Pancreas (tissue), 10 donors: ENCODE measurements around the gene GRHPR. TPM values are rescaled to one million over a fixed set of nuclear protein-coding genes. Genes with fewer than 3 reads are reported as not detected.
"Not testable (repeated sequence)": the region's sequence is repeated elsewhere in the genome, so short reads cannot be mapped to it uniquely, and the experiment has no call there.

Experiments
- ATAC-seq, 4 donors: fragments of 200-7000 bp; cut with Tn5 transposase; one replicate each; pipeline versions ENCODE4 v1.8.0 to v1.9.1; 2020; ENCODE audit warnings: mild to moderate bottlenecking in 4 of 4, moderate library complexity in 4 of 4
- DNase-seq, 6 donors: peaks; one replicate each; pipeline ENCODE4 v3.0.0-alpha.2; 2020
- FAIRE-seq: peaks from 2 replicates; lab custom pipeline; 2012; peaks lifted over from hg19 to GRCh38; lab: Jason Lieb, UNC
- H3K27ac ChIP-seq, 4 donors: fragments of 200-600 bp; sonication (generic); 1 replicate in 3 of 4; 2 replicates in 1 of 4; pipeline versions ENCODE4 v1.5.0 to v1.8.0; 2020
- H3K27me3 ChIP-seq, 4 donors: fragments of 200-600 bp; one replicate each; pipeline ENCODE4 v1.8.0; 2021
- H3K36me3 ChIP-seq, 3 donors: fragments of 200-600 bp; sonication (generic) in 1 of 3; one replicate each; pipeline versions ENCODE4 v1.5.0 to v1.8.0; 2020 to 2021
- H3K4me1 ChIP-seq, 3 donors: fragments of 200-600 bp; one replicate each; pipeline ENCODE4 v1.8.0; 2021
- H3K4me3 ChIP-seq, 4 donors: fragments of 200-600 bp; sonication (generic) in 2 of 4; one replicate each; pipeline versions ENCODE4 v1.5.0 to v1.8.0; 2020 to 2021
- H3K9me3 ChIP-seq, 4 donors: fragments of 200-600 bp; one replicate each; pipeline ENCODE4 v1.8.0; 2021
- CTCF ChIP-seq, 4 donors: fragments of 200-600 bp; sonication (generic) in 3 of 4; IDR thresholded peaks; one replicate each; pipeline versions ENCODE4 v1.5.0 to v1.8.0; 2021; ENCODE audit warnings: antibody characterized with exemption in 4 of 4
- WGBS, 2 donors: extraction: QIAGEN DNeasy Blood & Tissue Kit; methylation state at CpG; one replicate each; pipeline ENCODE4 v1.1.7; 2013; 5-methylcytosine and 5-hydroxymethylcytosine counted together
- intact Hi-C, 3 donors: fragments of 100-400 bp; cut with DNase I; formaldehyde crosslinking; loops; one replicate each; pipeline versions ENCODE4 v1.11.1 to v1.14.2; 2022
- polyA plus RNA-seq, 2 donors: library from polyadenylated mRNA; stranded (reverse); fragments of 200-250 nt; gene quantifications; one replicate each; pipeline ENCODE4 v1.2.3, GENCODE V29; 2013
- total RNA-seq, 6 donors: library from RNA; stranded (reverse); fragmentation: NEBNext Ultra II Directional in 4 of 6; extraction: Animal tissue kit (Norgen Biotek cat#: 25700) in 4 of 6; gene quantifications; one replicate each; pipeline versions ENCODE4 v1.2.1 to v1.2.4, GENCODE V29; 2021 to 2023
- donor health status: healthy with polysubstance abuse.
- donor health status: DM: no; HTN: no; CAD: no; lungs with moderate emphysema.
- donor health status: DM: no; HTN: no; CAD: no.
- donor health status: control.
- donor health status: control.
- donor health status: Bipolar disorder and iron deficiency.
- donor health status: DM: yes; HTN: yes; CAD: no.
- donor health status: DM: no; HTN: no; CAD: no.
- donor health status: DM: no; HTN: no; CAD: no.
- donor health status: DM: yes; HTN: yes; CAD: no.

Gene GRHPR
- total and polyA plus RNA-seq, 8 donors, result 30.2 to 54.3 (median 43.3) TPM

- intact Hi-C loops, result no loop called here
- peak; percentile 35 to 58 (median 52) for ATAC-seq
- no peak for TF ChIP-seq CTCF (IDR thresholded peaks at IDR 0.05)
Observed at GRCh38 chr9:37464426-37465248, 42.1 kb downstream of the GRHPR start.

GRCh38 chr9:37465249-37466036 lies 42.9 kb downstream of the GRHPR start, which contains the start of gene ZBTB5:
TSS of gene ZBTB5 (minus strand) at chr9:37465450. CDS start at chr9:37442551, 22,899 bp downstream.
- peaks cover 14 to 20% (median 18%) of the 10 kb centered on the region in 3 donors for H3K4me1 ChIP-seq
- H3K9me3 ChIP-seq, result no peaks in the 10 kb centered on the region
- WGBS, 2 donors, result 0 to 1% methylated on average over 52 of the region's 52 CpGs
- intact Hi-C loops, result no loop called here
- no peaks in the 10 kb centered on the region for H3K27me3 ChIP-seq
- FAIRE-seq (peak; percentile 97), ATAC-seq (peak; percentile 83 to 92 (median 86)), DNase-seq (peak; percentile 96 to 99 (median 98))
- TF ChIP-seq CTCF (IDR thresholded peaks at IDR 0.05), result no peak
- H3K4me3 ChIP-seq, result peak within 1 kb of the TSS; percentile 62 to 94 (median 72)
- H3K36me3 ChIP-seq, result no peaks in the 10 kb centered on the region
- H3K27ac ChIP-seq, result peak within 1 kb of the TSS; percentile 89 to 96 (median 92)

More at GRCh38 chr9:37464426-37465248, 42.1 kb downstream of the GRHPR start:
- no peaks in the 10 kb centered on the region for H3K27me3 ChIP-seq
- WGBS, 2 donors, result 0% methylated on average over 43 to 47 of the region's 47 CpGs
- H3K9me3 ChIP-seq, result no peaks in the 10 kb centered on the region
- peaks cover 14 to 20% (median 18%) of the 10 kb centered on the region in 3 donors for H3K4me1 ChIP-seq
- H3K4me3 ChIP-seq, result peak overlapping the region; percentile 62 to 94 (median 72)
- no peaks in the 10 kb centered on the region for H3K36me3 ChIP-seq
- FAIRE-seq, result no peak
- DNase-seq, result peak; percentile 69 to 88 (median 80)
- peak overlapping the region; percentile 89 to 96 (median 92) for H3K27ac ChIP-seq

GRCh38 chr9:37466037-37466709 lies 43.7 kb downstream of the GRHPR start:
- no peak for FAIRE-seq
- 0 to 1% methylated on average over 47 of the region's 47 CpGs for WGBS, 2 donors
- peak; percentile 73 to 90 (median 80) for DNase-seq
- peak; percentile 18 to 53 (median 34) for ATAC-seq
- peaks cover 14 to 20% (median 18%) of the 10 kb centered on the region in 3 donors for H3K4me1 ChIP-seq
- TF ChIP-seq CTCF (IDR thresholded peaks at IDR 0.05), result no peak
- no peaks in the 10 kb centered on the region for H3K27me3 ChIP-seq
- H3K36me3 ChIP-seq, result no peaks in the 10 kb centered on the region
- intact Hi-C loops, result no loop called here
- H3K4me3 ChIP-seq, result peak overlapping the region; percentile 41 to 94 (median 52)
- peak overlapping the region; percentile 89 to 96 (median 92) for H3K27ac ChIP-seq
- no peaks in the 10 kb centered on the region for H3K9me3 ChIP-seq

- FAIRE-seq, H3K27ac ChIP-seq, intact Hi-C loops, H3K27me3 ChIP-seq, ATAC-seq, H3K4me3 ChIP-seq, H3K9me3 ChIP-seq, DNase-seq, H3K36me3 ChIP-seq: not testable (repeated sequence)
- peaks cover 14 to 18% (median 17%) of the 10 kb centered on the region in 3 donors for H3K4me1 ChIP-seq
- 95 to 96% methylated on average over 17 of the region's 17 CpGs for WGBS, 2 donors
Observed at GRCh38 chr9:37467530-37467929, 45.0 kb downstream of the GRHPR start.

- FAIRE-seq (no peak), ATAC-seq (no peak), DNase-seq (no peak)
- H3K9me3 ChIP-seq, result no peaks in the 10 kb centered on the region
- no peak overlapping the region for H3K4me3 ChIP-seq
- H3K27ac ChIP-seq, result no peak overlapping the region
- H3K36me3 ChIP-seq, result no peaks in the 10 kb centered on the region
- H3K27me3 ChIP-seq, result no peaks in the 10 kb centered on the region
- WGBS, 2 donors, result 94 to 95% methylated on average over 3 to 6 of the region's 6 CpGs
- intact Hi-C loops, result no loop called here
- no peak for TF ChIP-seq CTCF (IDR thresholded peaks at IDR 0.05)
- H3K4me1 ChIP-seq, result peaks cover 6 to 10% (median 7%) of the 10 kb centered on the region in 3 donors
Observed at GRCh38 chr9:37468620-37469019, 46.1 kb downstream of the GRHPR start.
